NCI-H2081 (cell line): ENCODE results near the gene DENND1B.

Experiments used
- DNase-seq, 2 experiments: peaks; one replicate each; lab custom pipeline; 2025; lab: John Stamatoyannopoulos, UW

The DENND1B gene

DNA sequence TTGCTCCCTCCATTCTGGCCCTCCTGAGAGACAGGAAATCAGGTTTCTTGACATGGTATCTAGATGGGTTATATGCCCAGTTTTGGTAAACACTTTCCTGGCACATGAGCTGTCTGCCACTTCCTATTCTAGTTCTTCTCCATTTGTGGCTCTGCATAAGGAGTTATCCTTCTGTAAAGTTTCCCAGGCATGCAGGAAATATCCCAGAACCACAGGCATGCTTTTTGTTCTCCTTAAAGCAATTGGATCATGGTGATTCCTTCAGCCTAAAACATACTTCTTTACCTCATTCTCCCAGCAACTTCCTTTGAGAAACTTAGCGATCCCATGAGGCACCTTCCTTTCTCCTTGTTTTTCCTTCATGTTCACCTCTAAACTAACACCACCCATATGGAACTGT lies 307.4 kb downstream of the DENND1B start:
- peak in 1 of 2 experiments; percentile 33 for DNase-seq

DNA sequence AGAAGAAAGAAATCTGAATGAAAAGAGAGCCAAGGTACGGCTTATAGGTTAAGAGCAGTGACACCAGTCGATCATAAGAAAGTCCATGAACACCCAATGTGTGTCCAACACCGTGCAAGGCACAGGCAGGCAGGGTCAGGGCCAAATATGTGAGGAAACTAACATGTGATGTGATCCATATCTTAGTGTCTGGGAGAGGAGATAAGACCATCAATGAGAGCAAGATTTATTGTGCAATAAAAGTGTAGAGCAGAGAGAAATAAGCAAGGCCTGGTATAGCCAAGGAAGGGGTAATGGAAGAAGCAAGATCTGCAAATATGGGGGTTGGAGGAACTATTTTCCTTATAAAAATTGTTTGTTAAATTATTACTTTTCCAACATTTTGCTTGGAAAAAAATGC lies 308.5 kb downstream of the DENND1B start:
- DNase-seq: no peak

DNA sequence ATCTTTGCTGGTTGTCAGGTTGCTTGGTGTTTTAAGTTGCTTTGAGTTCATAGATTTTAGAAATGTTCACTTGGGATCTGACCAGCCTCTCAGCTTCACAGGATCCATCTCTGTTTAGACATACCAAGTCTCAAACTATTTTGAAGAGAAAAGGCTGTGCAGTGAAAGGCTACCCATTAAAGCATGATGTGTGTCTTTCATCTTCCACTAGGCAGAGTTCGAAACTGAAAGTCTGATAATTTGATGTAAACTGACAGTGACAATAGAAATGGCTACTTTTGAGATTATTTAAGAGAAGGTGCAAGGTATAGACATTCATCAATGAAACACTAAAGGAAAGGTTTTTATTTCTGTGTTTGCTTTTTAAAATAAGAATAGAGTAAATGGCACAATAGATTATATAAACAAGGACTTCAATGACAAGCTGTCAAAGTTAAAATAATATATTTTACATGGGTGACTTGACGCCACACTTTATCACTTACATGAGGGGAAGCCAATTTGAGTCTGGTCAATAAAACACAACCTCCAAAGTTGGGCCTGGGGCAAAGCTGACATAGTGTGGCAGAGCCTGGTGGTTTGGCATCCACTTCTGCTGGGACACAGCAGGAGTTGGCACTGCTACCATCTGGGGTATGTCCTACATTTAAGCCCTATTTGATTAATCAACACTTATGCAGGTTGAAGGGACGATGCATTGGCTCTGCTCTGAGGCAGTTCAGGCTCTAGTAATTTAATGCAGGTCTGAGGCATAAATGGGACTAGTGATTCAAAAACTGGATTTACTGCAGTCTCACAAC lies 309.6 kb downstream of the DENND1B start:
- DNase-seq: peak; percentile 88 to 98

DNA sequence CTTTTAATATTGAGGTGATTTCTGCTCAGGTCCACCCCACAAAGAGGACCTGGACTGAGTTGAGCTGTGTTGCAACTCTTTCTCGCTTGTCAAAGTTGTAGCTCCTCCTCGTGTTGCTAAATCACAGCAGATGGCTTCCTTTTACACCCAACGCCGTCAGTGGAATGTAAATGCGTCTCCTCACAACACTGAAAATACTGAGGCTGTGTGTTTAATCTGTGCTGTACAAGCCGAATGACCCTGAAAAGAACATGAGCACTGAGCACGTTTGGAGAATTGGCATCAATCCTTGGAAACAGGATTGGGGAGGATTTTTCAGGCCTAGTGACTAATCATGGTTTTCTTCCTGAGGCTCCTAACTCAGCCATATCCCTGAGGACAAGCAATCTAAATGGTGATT lies 311.2 kb downstream of the DENND1B start:
- DNase-seq: peak in 1 of 2 experiments; percentile 81

DNA sequence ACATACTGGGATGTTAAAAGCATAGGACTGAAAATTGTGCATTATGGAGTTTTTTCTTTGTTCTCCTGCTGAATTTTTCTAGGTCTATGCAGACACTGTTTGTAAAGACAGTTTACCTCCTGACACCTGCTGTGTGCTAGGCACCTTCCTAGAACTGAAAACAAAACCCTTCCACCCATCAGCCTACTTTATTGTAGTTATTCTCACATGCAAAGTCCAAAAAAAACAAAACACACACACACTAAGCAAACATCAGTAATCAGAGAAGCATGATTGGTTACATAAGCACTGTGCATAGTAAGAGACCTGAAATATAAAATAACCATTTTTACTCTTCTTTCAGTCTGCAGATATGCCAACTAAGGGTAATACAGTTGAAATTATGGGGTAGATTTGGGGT lies 312.1 kb downstream of the DENND1B start:
- DNase-seq: peak; percentile 79 to 93

DNA sequence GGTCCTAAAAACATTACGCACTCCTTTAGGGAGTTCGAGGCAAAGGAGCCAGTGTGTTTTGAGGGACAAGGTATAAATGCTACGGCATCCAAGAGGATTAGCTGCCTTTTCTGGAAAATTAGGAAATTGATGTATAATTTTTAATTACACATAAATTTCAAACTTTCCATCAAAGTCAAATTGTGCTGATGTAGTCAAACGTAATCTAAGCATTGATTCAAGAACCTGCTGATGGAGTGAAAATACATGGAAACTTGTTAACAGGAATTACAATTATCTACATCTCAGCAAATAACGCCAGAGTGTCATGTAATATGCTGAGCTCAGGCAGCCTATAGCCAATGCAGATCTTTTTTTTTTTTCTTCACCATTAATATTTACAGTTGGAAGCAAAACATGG lies 312.7 kb downstream of the DENND1B start:
- DNase-seq: no peak
